HUDEP-2 (cell line): ENCODE measurements around the gene PUM2.
A peak's percentile ranks its signal among the peaks of the same experiment; 100 is the strongest.
"Not testable (repeated sequence)": the region's sequence is repeated elsewhere in the genome, so short reads cannot be mapped to it uniquely, and the experiment has no call there.

Experiments used
- DNase-seq, 76 experiments: peaks; one replicate each; lab custom pipeline; 2025; ENCODE audit not compliant: unreplicated experiment in 76 of 76; lab: John Stamatoyannopoulos, UW

Gene PUM2

GRCh38 chr2:20241973-20242726 is 108.5 kb downstream of the PUM2 start:
- peak in 8 of 76 experiments; percentile 4 to 23 (median 13) for DNase-seq

GRCh38 chr2:20240291-20240690 is 110.4 kb downstream of the PUM2 start:
- not testable (repeated sequence) for DNase-seq

DNA sequence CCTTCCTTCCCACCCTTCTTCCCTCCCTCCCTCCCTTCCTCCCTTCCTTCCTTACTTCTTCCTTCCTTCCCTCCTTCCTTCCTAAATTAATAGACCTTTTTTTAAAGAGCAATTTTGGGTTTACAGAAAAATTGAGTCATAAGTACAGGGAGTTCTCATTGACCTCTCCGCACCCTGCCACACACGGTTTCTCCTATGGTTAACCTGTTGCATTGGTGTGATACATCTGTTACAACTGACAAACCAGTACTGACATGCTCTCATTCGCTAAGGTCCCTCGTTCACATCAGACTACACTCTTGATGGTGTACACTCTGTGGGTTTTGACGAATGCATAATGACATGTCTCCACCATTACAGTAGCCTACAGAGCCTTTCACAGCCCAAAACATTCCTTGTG is 114.1 kb downstream of the PUM2 start:
- DNase-seq: no peak

DNA sequence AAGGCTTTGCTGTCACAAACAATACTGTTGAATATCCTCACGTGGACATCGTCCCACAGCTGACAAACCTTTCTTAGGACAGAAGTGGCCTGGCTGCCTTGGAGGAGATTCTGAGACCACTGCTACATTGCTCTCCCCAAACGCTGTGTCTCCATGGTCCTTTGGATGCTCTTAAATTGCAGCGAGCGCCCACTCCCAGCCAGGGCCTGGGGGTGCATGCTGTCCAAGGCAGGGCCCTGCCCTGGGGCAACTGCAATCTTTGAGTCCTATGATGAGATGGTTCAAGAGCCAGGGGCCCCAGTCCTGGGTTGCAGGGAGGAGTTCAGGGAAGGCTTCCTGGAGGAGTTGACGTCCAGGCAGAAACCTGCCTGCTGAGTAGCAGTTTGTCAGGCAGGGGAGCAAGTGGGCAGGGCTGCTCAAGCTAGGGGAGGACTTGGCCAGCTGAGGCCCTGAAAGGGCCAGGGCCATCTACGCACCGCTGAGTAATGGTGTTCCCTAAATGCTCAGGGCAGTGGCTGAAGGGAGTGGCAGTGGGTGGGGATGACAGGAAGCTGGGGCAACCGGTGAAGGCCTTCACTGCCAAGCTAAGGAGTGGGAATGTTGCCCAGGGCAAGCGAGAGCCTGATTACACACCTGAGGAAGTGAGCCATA is 114.9 kb downstream of the PUM2 start:
- no peak for DNase-seq

DNA sequence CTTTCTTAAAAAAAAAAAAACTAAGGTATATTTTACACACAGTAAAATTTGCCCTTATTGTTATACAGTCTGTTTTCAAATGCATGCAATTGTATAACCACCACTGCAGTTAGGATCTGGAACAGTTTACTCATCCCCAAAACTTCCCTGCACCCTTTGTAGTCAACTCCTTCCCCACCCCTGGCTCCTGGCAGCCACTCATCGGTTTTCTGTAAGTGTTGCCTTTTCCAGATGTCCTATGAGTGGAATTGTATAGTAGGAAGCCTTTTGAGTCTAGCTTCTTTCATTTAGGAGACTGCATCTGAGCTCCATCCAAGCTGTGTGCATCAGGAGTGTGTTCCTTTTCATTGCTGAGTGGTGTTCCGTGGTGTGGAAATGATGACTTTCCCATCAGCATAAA is 116.0 kb downstream of the PUM2 start:
- not testable (repeated sequence) for DNase-seq

DNA sequence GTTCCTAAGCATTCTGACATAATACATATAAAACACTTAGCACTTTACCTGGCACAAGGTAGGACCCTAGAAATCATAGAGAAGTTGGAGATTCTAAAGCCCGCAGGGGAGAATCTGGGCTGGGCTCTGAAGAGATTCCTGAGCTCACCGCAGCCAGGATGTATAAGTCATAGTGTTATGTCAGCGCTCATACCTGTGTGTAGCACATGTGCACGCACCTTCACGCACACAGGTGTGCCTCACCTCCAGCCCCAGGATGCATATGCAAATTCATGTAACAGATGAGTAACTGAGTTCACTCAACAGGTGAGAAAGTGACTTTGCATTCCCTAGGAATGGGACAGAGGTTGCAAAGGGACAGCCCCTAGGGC is 117.8 kb downstream of the PUM2 start:
- no peak for DNase-seq

DNA sequence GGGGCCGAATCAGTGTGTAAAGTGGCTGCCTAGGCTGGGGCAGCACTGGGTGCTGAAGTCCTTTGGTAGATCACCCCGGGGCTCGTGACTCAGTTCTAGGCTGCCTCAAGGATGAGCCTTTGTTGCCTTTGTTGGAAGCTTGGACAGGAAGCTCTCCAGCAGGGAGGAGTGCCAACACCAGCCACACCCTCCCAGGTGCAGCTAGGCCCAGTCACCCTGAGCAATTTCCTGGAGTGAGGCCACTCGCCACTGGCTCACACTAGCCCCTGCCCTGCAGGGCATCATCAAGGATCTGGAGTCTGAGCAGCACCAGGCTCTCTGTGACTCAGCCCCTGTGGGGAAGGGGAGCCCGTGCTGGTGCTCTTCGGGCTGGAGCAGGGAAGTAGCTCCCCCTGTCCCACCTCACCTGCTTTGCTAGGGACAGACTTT is 119.0 kb downstream of the PUM2 start:
- DNase-seq: no peak

GRCh38 chr2:20231159-20231558 is 119.5 kb downstream of the PUM2 start:
- no peak for DNase-seq

DNA sequence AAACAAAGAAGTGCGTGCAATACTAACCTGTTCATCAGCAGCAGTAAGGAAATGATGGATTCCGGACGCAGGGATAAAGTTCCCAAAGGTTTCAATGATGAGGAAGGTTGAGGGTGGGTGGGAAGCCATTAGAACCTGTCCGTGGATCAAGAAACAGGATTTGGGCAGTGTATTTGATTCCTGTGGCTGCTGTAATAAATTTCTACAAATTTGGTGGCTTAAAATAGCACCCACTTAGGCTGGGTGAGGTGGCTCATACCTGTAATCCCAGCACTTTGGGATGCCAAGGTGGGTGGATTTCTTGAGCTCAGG is 120.6 kb downstream of the PUM2 start:
- DNase-seq: no peak

GRCh38 chr2:20229322-20230113 is 121.1 kb downstream of the PUM2 start:
- DNase-seq: no peak

GRCh38 chr2:20227894-20228505 is 122.6 kb downstream of the PUM2 start:
- no peak for DNase-seq

GRCh38 chr2:20226152-20226545 is 124.5 kb downstream of the PUM2 start:
- DNase-seq: no peak

GRCh38 chr2:20225294-20226151 is 125.1 kb downstream of the PUM2 start:
- DNase-seq: peak in 13 of 76 experiments; percentile 11 to 50 (median 19)

GRCh38 chr2:20224716-20225293 is 125.8 kb downstream of the PUM2 start, which contains the start of gene SDC1:
TSS of gene SDC1 (minus strand) at chr2:20225130. CDS start at chr2:20224867, 263 bp downstream.
- peak in 8 of 76 experiments; percentile 9 to 50 (median 22) for DNase-seq

DNA sequence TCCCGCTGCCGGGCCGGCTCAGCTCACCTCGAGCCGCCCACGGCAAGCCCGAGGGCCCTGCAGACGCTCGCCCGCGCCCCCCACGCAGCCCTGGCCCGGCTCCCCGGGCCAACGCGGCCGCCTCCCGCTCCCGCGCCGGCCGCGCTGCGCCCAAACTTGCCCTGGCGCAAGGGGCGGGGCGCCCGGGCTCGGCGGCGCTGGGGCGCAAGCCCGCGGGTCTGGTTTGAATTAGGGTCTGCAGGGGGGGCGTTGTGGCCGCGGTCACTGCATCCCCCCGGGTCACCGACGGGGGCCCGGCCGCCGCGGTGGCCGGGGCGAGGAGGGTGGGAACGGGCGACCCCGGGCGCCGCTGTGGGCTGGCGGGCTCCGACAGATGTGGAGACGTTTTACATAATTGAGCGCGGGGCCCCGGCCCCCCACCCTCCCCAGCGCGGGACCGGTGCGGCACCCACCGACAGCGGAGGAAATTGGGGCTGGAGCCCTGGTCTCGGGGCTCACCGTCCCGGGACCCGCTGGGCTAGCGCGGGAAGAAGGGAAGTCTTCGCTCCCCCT is 126.4 kb downstream of the PUM2 start:
- no peak for DNase-seq

DNA sequence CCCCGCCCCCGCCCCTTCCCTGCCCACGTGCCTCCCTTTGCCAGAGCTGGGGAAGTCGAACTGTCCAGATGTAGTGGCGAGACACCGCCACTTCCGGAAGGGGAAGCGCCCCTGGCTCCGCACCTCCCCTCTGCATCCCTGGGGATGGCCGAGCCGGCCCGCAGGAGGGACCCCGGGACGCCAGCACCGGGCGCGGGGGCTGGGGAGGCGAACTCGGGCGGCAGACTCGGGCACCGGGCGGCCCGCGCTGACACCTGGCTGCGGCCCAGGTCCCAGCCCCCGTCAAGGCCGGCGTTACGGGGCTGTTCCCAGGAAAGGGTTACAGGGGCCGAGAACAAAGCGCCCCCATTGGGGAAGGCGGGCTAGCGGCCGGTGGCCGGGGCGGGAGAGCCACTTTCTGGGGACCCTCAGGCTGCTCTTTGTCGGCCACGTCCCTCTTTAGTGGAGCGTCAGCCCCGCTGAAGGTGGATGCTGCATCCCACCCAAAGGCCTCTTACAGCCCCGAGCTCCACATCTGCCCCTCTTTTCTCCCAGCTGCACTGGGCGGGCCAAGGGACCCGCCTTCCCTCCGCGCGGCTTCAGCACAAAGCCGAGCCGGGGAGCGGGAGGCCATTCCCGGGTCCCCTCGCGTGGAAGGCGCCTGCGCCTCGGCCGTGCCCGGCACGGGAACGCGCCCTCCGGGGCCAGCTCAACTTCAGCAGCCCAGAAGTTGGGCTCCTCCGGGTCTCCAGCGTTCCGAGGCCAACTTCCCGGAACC is 127.1 kb downstream of the PUM2 start:
- peak in 1 of 76 experiments; percentile 17 for DNase-seq

DNA sequence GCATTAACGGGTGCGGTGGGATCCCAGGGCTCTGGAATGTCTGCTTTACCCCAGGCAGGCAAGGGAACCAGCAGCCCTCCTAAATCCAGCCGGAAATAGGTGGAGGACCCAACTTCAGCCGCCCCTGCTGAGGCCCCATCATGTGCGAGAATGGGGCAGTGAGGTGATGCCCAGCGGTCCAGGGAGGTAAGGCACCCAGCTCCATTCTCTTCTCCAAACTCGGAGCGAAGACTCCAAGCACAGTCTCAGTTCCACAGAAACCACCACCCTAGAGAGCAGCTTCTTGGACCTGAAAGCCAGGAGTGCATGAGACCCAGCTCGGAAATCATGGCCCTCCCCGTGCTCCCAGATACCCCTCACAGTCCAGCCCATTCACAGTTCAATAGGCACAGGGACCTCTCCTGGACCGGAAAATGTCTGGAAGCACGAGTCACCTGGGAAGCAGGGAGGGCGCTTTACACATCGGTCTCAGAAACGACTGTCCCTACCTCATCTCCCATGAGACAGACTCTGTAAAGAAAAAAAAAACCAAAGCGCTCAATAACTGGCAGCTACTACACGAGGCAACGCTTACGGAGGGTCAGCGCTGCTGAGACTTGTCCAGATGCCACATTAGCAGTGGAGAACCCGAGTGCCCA is 127.8 kb downstream of the PUM2 start:
- no peak for DNase-seq

DNA sequence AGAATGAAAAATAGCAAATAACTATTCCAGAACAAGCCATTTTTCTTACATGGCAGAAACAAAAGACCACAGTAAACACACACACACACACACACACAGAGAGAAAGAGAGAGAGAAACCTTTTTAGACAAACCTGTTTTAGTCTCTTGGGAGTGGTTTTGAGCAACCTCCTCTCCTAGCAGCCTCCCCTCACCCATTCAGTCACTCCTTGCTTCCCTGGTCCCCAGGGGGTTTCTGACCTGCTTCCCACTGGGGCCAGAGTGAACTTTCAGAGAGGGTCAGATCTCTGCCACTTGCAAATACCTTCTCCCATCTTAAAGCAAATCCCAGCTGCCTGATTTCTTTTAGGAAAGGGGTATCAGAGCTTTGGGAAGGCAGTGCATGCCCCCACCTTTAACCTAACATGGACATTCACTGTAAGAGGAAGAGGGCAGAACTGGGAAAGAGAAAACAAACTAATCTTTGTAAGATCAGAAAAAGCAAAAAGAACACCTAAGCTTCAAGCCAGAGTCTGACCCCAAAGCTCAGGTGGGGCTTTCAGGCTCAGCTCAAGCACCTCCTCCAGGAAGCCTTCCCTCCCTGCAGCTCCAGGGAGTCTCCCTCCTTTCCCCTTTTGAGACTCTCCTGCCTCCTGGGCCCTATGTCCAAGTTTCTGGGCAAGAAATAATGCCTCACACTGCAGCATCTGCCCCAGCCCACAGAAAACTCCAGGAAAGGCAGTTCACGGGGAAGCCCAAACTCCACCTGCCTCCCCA is 128.5 kb downstream of the PUM2 start:
- no peak for DNase-seq
